GM04503 (cell line): ENCODE data around the gene SLC38A9.
"Not testable (repeated sequence)": the region's sequence is repeated elsewhere in the genome, so short reads cannot be mapped to it uniquely, and the experiment has no call there.

Experiments
- DNase-seq: peaks from one replicate; pipeline ENCODE4 v3.0.0-alpha.2; 2012; ENCODE audit warnings: low read depth

SLC38A9 gene

DNA sequence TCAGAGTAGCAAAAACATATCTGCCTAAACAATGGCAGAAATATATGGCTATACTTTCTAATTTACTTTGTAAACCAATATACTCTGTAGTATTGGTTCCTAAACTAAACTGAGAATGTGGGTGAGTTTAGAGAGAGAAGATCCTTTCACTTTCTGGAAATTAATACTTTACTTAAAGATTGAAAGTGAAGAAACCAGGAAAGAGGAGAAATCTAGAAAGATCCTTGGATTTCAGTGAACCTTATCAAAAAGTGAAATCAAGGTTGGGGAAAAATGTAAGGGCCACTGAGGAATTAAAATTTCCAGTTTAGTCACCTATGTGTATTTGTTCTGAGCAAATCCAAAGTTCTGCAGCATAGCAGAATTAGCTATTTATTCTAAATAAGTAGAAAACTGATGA, 5.9 kb downstream of the SLC38A9 start:
- DNase-seq: no peak

DNA sequence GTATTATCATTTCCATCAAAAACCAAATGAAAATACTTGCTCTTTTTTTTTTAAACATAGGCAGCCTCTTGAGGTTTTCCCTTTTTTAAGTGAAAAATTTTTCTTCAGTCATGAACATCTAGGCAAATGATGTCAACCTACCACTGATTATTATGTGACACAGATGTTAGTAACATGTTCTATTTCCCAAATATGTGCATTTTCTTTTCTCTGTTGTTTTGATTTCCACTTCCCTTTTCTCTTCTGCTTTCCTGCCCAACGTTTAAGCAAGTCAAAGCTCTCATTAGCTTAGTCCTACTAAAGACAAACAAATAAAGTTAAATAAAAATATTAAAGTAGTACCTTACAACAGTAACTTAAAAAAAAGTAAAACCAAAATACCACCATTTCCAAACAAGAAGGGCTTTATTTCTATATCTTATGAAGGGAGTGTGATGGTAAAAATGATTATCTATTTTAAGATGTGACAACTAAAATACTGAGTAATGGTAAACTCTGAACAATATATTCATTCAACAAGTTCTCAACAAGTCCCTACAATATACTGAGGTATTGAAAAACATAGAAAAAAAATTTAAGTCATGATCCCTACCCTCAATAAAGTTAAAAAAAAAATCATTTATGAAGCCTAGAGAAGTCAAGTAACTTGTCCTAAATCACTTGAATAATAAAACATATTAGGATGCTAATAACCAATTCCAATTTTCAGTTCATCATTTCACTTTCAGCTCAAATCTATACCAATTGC, 9.4 kb downstream of the SLC38A9 start:
- DNase-seq: no peak

DNA sequence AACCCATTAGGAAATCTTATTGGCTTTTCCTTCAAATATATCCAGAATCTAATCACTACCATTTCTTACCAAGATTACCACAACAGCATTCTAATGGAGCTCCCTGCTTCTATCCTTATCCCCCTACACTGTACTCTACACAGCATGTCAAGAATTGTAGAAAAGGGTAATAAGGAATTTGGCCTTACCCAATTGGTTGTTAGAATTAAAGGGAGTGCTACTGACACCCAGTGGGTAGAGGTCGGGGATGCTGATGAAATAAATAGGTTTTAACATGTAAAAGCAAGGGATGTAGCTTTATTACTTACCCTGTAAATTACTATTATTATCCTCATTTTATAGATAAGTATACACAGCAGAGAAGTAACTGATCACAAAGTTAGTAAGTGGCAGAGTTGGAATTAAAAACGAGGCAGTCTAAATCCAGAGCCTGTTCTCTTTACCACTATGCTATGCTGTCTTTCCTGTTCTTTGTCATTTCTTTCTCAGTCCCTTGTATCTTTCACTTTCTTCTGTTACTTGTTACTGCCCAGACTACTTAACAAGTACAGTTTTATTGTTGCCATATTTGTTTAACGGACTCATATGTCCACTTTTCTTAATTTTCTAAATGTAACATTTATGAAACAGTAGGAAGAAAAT, 10.5 kb downstream of the SLC38A9 start:
- no peak for DNase-seq

DNA sequence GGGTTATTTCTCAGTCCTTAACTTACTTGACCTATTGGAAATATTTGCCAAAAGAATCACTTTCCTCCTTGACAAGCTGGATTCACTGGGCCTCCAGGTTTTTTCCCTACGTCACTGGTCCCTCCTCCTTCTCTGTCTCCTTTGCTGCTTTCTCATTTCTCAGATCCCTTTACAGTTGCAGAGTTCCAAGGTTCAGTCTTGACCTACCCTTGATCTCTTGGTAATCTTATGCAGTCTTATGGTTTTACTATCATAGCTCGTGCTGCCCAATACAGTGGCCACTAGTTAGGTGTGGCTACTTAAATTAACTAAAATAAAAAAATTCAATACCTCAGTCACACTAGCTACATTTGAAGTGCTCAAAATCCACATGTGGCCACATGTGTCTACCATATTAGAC, 11.4 kb downstream of the SLC38A9 start:
- no peak for DNase-seq

DNA sequence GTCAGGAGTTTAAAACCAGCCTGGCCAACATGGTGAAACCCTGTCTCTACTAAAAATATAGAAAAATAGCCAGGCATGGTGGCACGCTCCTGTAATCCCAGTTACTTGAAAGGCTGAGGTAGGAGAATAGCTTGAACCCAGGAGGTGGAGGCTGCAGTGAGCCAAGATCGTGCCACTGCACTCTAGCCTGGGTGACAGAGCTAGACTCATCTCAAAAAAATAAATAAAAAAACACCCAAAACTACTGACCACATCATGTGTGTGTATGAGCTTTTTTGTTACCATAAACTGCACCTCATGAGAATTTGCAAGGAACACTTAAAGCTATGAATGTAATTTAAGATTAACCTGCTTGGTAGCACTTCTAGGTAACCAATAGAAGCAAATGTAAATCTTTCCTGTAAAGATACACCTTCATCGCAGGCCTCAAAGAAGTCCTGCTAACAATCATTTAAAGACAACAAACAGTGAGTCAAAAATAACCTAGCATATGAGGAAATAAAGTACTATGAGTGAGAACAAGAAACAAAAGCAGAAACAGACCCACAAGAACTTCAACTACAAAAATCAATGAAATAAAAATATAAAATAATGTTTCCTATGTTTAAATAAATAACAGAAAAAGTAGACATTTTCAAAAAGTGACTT, 13.0 kb downstream of the SLC38A9 start:
- no peak for DNase-seq

DNA sequence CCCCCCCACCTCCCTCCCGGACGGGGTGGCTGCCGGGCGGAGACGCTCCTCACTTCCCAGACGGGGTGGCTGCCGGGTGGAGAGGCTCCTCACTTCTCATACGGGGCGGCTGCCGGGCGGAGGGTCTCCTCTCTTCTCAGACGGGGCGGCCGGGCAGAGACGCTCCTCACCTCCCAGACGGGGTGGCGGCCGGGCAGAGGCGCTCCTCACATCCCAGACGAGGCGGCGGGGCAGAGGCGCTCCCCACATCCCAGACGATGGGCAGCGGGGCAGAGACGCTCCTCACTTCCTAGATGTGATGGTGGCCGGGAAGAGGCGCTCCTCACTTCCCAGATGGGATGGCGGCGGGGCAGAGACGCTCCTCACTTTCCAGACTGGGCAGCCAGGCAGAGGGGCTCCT, 15.4 kb downstream of the SLC38A9 start:
- not testable (repeated sequence) for DNase-seq

DNA sequence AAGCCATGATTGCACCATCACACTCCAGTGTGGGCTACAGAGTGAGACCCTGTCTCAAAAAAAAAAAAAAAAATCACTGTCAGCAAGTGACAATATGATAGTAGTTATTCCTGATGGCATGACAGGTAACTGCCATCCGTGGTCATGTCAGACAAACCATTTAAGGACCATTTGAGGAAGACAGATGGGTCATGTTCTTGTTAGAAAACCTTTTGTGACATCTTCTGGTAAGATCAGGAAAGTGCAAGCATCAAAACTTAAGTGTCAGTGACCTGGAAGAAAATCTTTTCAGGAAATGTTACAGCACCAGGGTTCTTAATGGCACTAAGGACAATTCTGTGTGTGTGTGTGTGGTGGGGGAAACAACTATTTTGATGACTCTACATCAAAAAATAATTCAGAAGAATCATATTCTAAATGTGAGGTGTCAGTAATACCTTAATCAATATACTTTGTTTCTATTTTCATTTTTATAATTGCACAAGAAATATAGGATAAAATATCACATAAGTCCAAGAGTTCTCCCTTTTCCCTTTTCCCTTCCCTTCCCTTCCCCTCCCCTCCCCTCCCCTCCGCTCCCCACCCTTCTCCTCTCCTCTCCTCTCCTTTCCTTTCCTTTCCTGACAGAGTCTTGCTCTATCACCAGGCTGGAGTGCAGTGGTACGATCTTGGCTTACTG, 17.8 kb downstream of the SLC38A9 start:
- no peak for DNase-seq

DNA sequence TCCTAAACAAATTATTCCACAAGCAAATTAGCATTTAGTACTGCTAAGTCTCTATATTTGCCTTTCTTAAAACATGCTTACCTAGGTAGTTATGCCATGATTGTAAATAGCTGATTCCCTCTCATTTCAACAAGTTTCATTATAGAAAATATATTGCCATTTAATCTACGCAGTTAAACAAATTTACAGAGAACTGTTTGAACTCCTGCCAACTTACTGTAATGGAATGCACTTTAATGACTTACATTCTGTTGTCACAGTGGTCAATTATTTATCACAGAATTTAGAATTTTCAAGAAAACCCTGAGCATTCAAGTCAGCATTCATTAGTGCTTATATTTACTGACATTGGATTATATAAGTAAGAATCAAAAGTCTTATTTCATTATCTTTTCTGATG, 19.6 kb downstream of the SLC38A9 start:
- no peak for DNase-seq

DNA sequence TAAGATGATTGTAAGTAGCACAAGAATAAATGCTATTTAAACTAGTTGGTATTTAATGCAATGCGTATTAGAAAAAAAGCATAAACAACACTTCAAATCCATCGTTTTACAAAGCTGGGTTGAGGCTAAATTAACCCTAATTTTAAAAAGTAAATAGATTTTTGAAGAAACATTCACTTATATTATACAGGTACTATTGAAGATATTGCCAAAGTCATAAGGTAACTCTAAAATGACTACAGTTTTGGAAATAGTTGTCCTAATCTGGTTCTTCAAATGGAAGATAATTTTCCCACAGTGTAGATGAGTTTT, 20.1 kb downstream of the SLC38A9 start:
- no peak for DNase-seq

DNA sequence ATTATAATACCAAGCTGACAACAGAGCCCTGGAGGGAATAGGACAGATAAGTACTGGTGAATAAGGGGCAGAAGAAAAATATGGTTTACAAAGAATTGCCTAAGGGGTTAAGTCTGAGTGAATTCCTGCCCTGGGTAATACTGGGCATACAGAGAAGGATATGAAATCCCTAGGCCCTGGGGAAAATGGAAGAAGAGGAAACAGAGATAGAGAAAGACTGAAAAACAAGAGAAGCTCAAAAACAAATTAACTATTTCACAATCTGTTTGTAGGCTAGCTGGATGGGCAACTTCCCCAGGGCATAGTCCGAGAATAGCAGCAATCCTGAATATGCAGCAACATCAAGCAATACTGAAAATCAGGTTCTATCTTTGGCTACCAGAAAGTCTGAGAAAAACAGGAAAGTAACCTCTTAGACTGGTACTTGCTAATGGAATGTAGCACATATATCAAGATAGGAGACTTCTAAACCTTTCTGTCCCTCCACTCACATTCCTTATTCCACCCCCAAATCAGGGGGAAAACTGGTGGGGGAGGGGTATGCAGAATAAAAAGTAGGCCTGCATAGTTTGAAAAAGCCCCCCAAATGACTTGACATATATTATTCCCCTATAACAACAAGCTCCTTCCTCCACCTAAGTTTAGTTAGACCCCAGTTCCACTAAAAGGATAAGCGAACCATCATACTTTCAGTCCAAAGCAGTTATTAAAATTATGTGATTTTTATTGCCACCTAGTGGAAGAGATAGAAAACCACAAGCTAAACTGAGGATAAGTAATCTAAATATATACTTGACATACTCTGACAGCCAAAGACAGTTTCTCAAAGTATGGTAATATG, 20.6 kb downstream of the SLC38A9 start:
- no peak for DNase-seq

DNA sequence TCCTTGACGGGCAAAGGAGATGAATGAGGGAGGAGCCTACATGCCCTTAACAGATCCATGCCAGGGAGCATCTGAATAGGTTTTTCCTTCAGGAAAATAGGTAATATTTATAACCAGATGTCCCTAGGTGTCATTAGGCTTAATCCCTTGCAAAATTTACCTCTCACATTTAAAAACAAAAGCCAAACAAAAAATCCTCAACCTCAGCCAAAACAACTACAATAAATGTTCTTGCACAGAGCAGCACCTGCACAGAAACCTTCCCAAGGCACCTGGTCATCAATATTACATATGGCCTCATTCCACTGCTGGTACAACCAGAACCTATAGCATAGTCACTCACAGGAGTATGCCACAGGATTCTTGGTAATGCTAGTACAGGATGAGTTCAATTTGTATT, 30.1 kb downstream of the SLC38A9 start:
- no peak for DNase-seq

DNA sequence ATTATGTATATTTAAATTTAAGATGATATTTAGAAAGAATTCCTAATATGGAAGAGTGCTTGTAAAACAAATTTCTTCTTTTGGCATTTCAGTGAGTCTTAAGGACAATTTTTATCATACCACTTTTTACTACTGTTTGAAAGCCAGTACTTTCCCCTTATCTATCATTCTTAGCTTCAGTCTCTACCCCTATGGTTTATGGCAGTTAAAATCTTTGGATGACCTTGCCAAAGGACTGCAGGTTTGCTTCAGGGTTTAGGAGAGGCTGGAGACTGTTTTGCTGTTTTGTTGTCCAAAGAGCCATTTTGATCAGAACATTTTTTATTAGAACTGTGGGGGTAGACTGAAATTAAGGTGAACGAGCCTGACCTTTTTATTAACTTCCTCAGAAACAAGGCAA, 30.8 kb downstream of the SLC38A9 start:
- no peak for DNase-seq

DNA sequence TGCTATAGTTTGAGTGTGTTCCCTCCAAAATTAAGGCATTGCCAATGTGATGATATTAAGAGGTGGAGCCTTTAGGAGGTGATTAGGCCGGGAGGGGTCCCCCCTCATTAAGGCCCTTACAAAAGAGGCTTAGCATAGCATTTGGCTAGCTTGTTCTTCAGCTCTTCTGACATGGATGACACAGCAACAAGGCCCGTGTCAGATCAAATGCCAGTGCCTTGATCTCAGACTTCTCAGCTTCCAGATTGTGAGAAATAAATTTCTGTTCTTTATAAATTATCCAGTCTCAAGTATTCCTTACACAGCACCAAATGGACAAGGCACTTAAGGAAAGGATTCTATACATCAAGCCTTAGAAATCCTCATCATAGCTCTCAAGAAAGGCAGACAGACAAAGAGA, 31.8 kb downstream of the SLC38A9 start:
- no peak for DNase-seq

DNA sequence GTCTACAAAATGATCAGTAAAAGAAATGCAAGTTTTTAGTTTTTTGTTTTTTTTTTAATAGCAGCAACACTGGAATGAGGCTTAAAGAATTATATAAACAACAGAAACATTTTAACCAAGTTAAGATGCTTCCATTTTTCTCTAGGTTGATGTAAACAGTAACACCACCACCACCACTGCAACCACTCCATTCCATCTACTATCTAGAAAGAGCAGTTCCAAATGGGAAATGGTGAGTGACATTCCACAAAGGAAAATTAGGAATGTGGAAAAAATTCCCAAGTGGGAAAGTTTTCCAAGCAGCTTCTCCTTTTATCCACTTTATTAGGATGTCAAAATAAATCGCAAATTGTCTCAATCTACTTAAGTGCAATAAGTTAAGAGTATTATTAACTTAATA, 32.6 kb downstream of the SLC38A9 start:
- DNase-seq: no peak

DNA sequence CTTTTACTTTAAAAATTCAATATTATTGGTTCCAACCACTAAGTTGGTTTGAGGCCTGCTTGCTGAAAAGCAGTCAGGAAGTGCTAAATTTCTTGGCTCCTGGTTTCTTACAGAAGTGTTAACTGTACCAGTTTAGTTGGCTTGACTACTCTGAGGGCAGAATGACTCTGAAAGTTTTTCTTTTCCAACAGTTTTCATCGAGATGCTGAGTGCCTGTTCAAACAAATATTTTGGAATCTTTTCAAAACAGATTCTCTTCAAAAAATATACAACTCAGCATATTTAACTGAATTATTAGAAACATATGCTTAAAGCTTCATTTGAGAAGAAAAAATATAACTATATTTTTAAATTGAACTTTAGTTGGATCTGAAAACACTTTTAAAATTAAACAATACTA, 37.0 kb downstream of the SLC38A9 start:
- no peak for DNase-seq

DNA sequence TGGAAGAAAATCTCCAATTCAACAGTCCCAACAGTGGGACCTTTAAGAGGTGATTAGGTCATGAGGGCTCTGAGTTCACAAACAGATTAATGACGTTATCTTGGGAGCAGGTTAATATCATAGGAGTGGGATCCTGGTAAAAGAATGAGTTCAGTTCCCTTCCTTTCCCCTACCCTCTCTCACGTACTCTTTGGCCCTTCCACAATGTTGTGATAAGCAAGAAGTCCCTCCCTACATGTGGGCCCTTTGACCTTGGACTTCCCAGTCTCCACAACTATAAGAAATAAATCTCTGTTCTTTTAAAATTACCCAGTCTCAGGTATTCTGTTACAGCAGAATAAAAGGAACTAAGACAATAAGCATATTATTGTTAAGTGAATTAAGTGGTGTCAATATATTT, 37.8 kb downstream of the SLC38A9 start:
- no peak for DNase-seq

DNA sequence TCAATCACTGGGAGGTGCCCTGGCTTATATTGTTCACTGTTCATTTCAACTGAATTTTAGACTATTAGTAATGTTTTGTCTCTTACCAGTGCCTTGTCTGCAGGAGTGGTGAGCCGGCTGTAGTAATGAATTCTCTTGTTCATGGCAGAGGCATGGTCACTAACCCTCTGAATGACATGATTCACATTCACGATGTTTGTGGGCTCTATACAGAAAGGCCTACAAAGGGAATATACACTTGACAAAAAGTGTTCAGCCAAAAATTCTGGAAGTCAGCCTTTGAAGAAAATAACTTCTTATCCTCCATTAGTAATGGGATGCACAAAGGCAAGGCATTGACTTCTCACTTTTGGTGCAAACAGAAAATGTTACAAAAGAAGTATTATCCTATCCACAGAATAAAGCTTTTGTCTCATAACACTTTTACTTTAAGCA, 39.6 kb downstream of the SLC38A9 start:
- DNase-seq: no peak

DNA sequence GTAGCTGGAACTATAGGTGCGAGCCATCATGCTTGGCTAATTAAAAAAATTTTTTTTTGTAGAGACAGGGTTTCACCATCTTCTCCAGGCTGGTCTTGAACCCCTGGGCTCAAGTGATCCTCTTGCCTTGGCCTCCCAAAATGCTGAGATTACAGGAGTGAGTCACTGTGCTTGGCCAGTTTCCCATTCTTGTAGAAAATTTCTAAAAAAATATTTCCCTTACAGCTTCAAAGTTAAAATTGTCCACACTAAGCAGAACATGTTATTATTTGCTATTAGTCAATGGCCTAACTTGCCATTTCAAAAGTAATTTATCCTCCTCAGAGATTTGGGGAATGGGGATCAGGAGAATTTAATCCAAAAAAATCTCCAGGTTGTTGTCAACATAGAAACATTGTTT, 40.1 kb downstream of the SLC38A9 start:
- no peak for DNase-seq

DNA sequence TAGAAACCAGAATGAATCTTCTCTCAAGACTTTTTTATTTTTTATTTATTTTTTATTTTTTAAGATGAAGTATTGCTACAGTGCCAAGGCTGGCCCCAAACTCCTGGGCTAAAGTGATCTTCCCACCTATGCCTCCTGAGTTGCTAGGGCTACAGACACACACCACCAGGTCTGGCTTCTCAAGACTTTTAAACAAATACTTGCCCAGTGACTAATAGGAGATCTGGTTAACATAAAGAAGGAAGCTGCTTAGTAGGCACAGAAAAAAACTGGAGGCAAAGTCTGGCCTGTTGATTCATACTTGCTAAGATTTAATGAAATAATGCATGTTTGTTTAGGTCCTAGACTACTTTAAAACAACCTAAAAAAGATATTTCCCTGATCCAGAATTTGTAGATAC, 43.8 kb downstream of the SLC38A9 start:
- DNase-seq: peak; percentile 56

DNA sequence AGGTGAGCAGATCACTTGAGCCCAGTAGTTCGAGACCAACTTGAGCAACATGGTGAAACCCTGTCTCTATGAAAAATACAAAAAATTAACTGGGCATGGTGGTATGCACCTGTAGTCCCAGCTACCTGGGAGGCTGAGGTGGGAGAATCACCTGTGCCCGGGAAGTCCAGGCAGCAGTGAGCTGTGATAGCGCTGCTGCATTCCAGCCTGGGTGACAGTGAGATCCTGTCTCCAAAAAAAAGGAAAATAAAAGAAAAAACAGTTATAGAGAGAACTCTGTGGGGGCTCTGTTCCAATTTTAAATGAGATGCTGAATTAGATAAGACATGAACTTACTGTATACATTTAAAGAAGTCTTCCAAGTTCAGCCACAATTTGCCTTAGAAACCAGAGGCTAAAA, 44.2 kb downstream of the SLC38A9 start:
- no peak for DNase-seq

DNA sequence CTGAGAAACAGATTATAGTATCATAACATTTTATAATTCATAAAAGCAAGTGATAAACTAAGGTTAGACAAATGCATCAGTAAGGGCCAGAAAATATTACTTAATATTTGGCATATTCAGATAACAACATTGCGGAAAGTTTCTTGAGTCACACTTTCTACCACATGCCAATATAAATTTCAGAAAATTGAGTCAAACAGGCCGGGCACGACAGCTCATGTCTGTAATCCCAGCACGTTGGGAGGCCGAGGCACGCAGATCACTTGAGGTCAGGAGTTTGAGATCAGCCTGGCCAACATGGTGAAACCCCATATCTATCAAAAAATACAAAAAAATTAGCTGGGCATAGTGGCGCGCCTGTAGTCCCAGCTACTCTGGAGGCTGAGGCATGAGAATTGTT, 47.1 kb downstream of the SLC38A9 start:
- DNase-seq: no peak

DNA sequence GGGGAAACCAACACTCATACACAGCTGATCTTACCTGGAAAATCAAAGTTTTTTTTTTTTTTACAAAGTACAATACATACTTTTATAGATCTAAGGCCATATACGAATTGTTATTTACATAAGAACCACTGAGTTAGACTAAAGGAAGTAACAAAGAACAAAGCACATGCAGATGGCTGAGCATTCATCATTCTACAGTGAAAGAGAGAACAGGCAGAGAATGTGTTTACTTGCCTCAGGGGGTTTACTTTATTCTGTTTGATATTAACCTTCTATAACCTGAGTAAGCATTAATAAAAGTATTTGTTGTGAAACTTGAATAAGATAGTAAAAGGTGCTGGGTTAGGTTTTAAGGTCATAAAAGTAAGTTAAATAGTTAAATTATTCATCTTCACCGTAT, 54.7 kb downstream of the SLC38A9 start:
- no peak for DNase-seq
